Tibial artery (tissue), 4 donors: ENCODE data around the gene LAMA2.

Experiments
- DNase-seq, 2 donors: peaks; one replicate each; pipeline ENCODE4 v3.0.0-alpha.2; 2019
- H3K27ac ChIP-seq, 2 donors: fragments of 200-600 bp; sonication (generic) in 1 of 2; 1 replicate in 1 of 2; 2 replicates in 1 of 2; pipeline ENCODE4 v1.5.1; 2018 to 2019; ENCODE audit warnings: mild to moderate bottlenecking in 1 of 2
- H3K27me3 ChIP-seq, 2 donors: fragments of 200-600 bp; sonication (generic) in 1 of 2; one replicate each; pipeline versions ENCODE4 v1.5.1 to v1.6.0; 2016 to 2019
- H3K36me3 ChIP-seq, 3 donors: fragments of 200-600 bp; sonication (generic) in 2 of 3; one replicate each; pipeline ENCODE4 v1.5.1; 2016 to 2019; ENCODE audit warnings: mild to moderate bottlenecking in 2 of 3
- H3K4me1 ChIP-seq, 4 donors: fragments of 200-600 bp; sonication (generic) in 2 of 4; 1 replicate in 3 of 4; 2 replicates in 1 of 4; pipeline ENCODE4 v1.5.1; 2016 to 2019
- H3K4me3 ChIP-seq, 2 donors: fragments of 200-600 bp; sonication (generic) in 1 of 2; 1 replicate in 1 of 2; 2 replicates in 1 of 2; pipeline ENCODE4 v1.5.1; 2018 to 2019; ENCODE audit warnings: mild to moderate bottlenecking in 2 of 2
- H3K9me3 ChIP-seq, 3 donors: fragments of 200-600 bp; sonication (generic) in 1 of 3; one replicate each; pipeline ENCODE4 v1.5.1; 2016 to 2019
- CTCF ChIP-seq, 2 experiments: fragments of 200-600 bp in 1 of 2; fragments of 450-650 bp in 1 of 2; IDR thresholded peaks; one replicate each; pipeline ENCODE4 v1.5.1; 2017 to 2019; ENCODE audit warnings: antibody characterized with exemption in 2 of 2, mild to moderate bottlenecking in 1 of 2, moderate library complexity in 1 of 2
- intact Hi-C: fragments of 100-400 bp; cut with DNase I; formaldehyde crosslinking; loops from one replicate; pipeline ENCODE4 v1.15.0; 2023; ENCODE audit warnings: low total_unique reads

The LAMA2 gene

GRCh38 chr6:129136751-129137150, 253.8 kb downstream of the LAMA2 start:
- Histone ChIP-seq H3K27me3 (no peaks in the 10 kb centered on the region), H3K4me3 (no peak overlapping the region), H3K9me3 (no peaks in the 10 kb centered on the region), H3K36me3 (no peaks in the 10 kb centered on the region), H3K27ac (peak overlapping the region in 1 of 2 donors; percentile 40), H3K4me1 (peaks cover 0 to 3% (median 0%) of the 10 kb centered on the region in 4 donors)
- intact Hi-C loops = no loop called here
- no peak for DNase-seq
- no peak for TF ChIP-seq CTCF (IDR thresholded peaks at IDR 0.05)

GRCh38 chr6:129138739-129139405, 255.9 kb downstream of the LAMA2 start:
- peak in 1 of 2 donors; percentile 47 for DNase-seq
- no peaks in the 10 kb centered on the region for H3K36me3 ChIP-seq
- no peak overlapping the region for H3K4me3 ChIP-seq
- no peaks in the 10 kb centered on the region for H3K9me3 ChIP-seq
- peak overlapping the region; percentile 38 to 46 for H3K27ac ChIP-seq
- peaks cover 0 to 3% (median 0%) of the 10 kb centered on the region in 4 donors for H3K4me1 ChIP-seq
- H3K27me3 ChIP-seq = no peaks in the 10 kb centered on the region
- intact Hi-C loops = no loop called here
- TF ChIP-seq CTCF (IDR thresholded peaks at IDR 0.05) = no peak

GRCh38 chr6:129140526-129140925, 257.6 kb downstream of the LAMA2 start:
- Histone ChIP-seq H3K4me1 (no peaks in the 10 kb centered on the region), H3K27ac (peak overlapping the region; percentile 38 to 46), H3K4me3 (no peak overlapping the region), H3K36me3 (peaks cover 0 to 6% (median 0%) of the 10 kb centered on the region in 3 donors), H3K9me3 (no peaks in the 10 kb centered on the region), H3K27me3 (no peaks in the 10 kb centered on the region)
- peak in 1 of 2 donors; percentile 36 for DNase-seq
- intact Hi-C loops = no loop called here
- no peak for TF ChIP-seq CTCF (IDR thresholded peaks at IDR 0.05)

GRCh38 chr6:129141499-129141898, 258.6 kb downstream of the LAMA2 start:
- Histone ChIP-seq H3K9me3 (no peaks in the 10 kb centered on the region), H3K27ac (peak overlapping the region; percentile 8 to 35), H3K4me3 (no peak overlapping the region), H3K4me1 (no peaks in the 10 kb centered on the region), H3K27me3 (no peaks in the 10 kb centered on the region), H3K36me3 (peaks cover 0 to 6% (median 0%) of the 10 kb centered on the region in 3 donors)
- DNase-seq = no peak
- intact Hi-C loops = no loop called here
- no peak for TF ChIP-seq CTCF (IDR thresholded peaks at IDR 0.05)

GRCh38 chr6:129146902-129147301, 264.0 kb downstream of the LAMA2 start:
- intact Hi-C loops = no loop called here

More at GRCh38 chr6:129146902-129147301, 264.0 kb downstream of the LAMA2 start:
- Histone ChIP-seq H3K27me3 (no peaks in the 10 kb centered on the region), H3K27ac (no peak overlapping the region), H3K36me3 (peaks cover 0 to 10% (median 0%) of the 10 kb centered on the region in 3 donors), H3K4me3 (no peak overlapping the region), H3K9me3 (no peaks in the 10 kb centered on the region), H3K4me1 (no peaks in the 10 kb centered on the region)
- no peak for DNase-seq
- no peak for TF ChIP-seq CTCF (IDR thresholded peaks at IDR 0.05)
